ENCODE measurements around the gene IL4R.

Gene IL4R

DNA sequence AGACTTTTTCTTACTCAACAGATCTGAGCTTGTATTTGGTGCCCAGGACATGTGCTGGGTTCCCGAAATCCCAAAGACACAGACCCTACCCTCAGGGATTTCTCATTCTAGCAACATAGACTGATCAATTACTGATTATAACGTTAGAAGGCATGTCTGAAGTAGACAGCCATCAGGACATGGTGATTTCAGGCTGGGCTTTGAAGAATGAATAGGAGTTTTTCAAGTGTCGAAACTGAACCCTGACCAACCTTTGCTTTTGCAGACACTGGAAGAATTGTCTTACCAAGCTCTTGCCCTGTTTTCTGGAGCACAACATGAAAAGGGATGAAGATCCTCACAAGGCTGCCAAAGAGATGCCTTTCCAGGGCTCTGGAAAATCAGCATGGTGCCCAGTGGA, 48.2 kb downstream of the IL4R start:
- DNase-seq (ENCODE audit: low spot score): no peak

DNA sequence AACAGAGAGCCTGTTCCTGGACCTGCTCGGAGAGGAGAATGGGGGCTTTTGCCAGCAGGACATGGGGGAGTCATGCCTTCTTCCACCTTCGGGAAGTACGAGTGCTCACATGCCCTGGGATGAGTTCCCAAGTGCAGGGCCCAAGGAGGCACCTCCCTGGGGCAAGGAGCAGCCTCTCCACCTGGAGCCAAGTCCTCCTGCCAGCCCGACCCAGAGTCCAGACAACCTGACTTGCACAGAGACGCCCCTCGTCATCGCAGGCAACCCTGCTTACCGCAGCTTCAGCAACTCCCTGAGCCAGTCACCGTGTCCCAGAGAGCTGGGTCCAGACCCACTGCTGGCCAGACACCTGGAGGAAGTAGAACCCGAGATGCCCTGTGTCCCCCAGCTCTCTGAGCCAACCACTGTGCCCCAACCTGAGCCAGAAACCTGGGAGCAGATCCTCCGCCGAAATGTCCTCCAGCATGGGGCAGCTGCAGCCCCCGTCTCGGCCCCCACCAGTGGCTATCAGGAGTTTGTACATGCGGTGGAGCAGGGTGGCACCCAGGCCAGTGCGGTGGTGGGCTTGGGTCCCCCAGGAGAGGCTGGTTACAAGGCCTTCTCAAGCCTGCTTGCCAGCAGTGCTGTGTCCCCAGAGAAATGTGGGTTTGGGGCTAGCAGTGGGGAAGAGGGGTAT, 48.9 kb downstream of the IL4R start:
- DNase-seq (ENCODE audit: low spot score): no peak

- DNase-seq (ENCODE audit: low spot score): no peak
Measured at GRCh38 chr16:27363246-27363632, 49.5 kb downstream of the IL4R start.

DNA sequence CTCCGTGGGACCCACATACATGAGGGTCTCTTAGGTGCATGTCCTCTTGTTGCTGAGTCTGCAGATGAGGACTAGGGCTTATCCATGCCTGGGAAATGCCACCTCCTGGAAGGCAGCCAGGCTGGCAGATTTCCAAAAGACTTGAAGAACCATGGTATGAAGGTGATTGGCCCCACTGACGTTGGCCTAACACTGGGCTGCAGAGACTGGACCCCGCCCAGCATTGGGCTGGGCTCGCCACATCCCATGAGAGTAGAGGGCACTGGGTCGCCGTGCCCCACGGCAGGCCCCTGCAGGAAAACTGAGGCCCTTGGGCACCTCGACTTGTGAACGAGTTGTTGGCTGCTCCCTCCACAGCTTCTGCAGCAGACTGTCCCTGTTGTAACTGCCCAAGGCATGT, 50.0 kb downstream of the IL4R start:
- DNase-seq (ENCODE audit: low spot score): peak; percentile 81

DNA sequence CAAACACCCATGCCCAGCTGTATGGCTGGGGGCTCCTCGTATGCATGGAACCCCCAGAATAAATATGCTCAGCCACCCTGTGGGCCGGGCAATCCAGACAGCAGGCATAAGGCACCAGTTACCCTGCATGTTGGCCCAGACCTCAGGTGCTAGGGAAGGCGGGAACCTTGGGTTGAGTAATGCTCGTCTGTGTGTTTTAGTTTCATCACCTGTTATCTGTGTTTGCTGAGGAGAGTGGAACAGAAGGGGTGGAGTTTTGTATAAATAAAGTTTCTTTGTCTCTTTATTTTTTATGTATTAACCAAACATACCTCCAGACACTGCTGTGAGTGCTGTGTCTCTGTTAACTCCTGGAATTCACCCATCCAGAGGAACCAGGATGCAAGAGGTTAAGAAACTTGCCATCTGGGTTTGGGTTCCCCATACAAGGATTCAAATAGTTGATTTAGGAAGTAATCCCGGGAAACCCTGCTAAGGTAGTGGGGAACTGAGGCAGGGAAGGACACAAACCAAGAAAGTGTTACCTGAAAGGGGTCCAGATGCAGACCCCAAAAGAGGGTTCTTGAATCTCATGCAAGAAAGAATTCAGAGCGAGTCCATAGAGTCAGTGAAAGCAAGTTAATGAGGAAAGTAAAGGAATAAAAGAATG, 50.8 kb downstream of the IL4R start:
- DNase-seq (ENCODE audit: low spot score): no peak

DNA sequence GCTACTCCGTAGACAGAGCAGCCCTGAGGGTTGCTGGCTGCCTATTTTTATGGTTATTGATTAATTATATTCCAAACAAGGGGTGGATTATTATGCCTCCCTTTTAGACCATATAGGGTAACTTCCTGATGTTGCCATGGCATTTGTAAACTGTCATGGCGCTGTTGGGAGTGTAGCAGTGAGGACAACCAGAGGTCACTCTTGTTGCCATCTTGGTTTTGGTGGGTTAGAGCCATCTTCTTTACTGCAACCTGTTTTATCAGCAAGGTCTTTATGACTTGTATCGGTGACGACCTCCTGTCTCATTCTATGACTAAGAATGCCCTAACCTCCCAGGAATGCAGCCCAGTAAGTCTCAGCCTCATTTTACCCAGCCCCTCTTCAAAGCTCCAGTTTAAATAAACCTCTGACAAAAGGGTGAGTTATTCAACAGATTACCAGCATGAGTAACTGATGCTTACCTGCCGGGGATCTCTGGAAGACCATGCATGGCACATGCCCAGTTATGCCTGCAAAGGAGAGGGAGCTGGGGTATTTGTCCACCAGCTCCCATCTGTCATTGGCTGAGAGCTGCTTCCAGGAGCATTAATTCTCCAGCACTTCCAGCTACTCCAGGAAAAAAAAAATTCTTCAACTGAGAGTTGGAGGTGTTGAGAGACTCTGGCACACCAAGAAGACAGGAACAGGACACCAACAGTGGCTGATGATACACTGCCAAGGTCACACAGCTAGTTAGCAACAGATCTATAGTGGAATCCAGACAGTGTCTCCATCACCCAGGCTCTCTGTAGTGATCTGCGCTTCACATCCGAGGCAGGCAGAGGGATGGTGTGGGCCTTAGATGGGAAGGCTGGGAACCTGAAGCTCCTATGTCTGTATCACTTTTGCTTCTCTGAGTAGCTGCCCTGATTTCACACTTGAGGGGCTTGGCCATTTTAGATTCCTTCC, 51.6 kb downstream of the IL4R start:
- DNase-seq (ENCODE audit: low spot score): no peak

DNA sequence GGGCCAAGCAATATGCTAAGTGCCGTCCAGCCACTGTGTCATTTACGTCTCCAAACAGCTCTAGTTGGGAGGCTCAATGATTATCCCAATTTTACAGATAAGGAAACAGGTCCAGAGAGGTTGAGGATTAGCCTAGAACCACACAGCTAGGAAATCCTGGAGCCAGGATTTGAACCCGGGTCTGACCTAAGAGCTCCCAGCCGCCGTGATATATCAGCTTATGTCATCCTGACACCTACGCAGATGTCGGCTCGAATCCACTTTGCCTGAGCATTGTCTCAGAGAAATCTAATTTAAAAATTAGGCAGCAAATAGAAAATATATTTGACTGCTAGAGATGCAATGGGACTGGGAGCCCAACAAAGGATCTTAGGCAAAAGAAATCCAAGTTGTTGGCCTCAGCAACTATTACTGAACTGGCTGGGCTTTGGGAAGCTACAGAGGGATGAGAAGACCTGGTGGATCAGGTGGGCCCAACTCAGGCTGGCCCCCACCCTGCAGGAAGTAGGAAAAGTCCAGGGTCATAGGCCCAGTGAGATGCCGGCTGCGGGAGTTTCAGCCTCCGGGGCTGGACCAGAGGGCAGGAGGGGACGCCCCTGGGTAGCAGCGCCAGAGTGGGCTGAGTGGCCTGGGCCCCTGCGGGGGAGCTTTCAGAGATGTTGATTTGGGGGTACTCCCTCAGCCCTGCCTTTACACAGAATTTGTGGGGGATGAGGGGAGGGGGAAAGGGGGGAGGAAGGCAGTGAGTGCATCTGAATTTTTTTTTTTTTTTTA, 53.1 kb downstream of the IL4R start:
- peak; percentile 8 for DNase-seq (ENCODE audit: low spot score)

DNA sequence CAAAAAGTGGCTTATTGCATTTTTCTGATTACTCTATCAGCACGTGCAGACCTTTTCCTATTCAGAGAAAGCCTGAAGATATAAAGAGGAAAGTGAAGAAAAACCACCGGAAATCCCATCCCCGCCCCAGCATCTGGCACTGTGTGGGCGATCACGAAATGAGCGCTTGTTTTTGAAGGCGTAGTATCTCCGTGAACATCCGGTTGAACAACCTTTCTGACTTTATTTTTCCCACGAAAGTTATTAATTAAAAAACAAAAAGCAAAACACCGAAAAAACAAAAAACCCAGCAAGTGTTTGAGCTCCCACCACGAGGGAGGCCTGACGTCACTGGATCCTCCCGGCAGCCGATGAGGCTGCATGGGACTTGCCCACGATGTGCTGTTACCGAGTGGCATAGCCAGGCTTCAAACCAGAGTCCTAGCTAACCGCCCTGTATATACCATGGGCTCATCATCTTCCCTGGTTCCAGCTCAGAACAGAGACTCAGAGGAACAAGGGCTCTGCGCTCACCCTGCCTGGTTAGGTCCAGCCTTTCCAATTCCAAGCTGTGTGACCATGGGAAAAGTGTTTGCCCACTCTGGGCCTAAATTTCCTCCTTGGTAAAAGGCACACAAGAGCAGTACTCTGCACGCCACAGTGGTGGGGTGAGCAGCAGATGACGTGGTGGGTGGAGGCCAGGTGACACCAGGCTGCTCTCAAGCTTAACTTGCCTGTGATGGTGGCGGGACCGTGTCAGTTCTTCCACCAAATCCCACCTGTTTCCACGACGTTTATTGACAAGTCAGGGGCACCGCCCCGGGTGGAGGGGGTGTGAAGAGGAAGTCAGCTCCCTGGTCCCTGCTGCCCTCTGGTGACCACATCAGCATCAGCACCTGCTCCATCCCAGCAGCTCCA, 53.9 kb downstream of the IL4R start:
- DNase-seq (ENCODE audit: low spot score): peak; percentile 82

DNA sequence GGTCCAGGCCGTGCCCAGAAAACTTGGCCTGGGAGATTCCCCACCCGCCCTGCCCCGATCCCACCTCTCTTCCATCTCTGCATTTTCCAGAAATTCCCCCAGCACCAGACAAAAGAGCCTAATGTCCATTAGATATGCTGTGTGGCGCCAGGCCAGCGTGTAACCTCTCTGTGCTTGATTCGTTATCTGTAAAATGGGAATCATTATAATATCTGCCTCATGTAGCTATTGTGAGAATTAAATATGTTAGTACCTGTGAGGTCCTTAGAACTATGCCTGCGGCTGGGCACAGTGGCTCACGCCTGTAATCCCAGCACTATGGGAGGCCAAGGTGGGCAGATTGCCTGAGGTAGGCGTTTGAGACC, 54.6 kb downstream of the IL4R start:
- DNase-seq (ENCODE audit: low spot score): no peak

DNA sequence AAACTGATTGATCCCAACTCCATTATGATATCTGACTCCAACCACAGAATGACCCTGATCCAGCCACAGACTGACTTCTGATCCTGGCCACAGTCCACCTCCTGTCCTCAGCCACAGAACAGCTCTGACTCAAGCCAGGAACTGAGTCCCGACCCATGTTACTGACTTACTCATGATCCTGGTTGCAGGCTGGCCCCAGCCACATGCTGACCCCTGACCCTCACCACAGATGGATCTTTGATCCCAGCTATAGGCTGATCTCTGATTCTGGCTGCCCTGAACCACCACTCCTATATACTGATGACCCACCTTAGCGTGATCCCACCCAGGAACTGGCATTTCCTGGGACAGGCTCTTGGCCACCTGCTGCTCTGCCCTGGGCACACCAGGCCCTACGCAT, 56.0 kb downstream of the IL4R start:
- no peak for DNase-seq (ENCODE audit: low spot score)

DNA sequence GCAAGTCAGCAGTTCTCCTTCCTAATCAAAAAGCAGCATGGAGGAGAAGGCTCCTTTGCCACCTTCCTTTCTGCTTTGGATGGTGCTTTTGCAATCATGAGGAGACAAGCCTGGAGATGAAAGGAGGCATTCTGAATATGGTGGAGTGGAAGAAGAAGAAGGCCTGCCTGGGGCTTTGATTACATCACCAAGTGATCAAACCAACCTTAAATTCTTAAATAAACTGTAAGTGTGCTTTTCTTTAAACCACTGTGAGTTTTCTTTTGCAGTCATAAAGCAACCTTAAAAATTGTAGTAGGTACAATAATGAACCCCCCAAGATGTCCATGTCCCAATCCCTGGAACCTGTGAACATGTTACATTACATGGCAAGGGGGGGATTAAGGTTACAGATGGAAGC, 56.5 kb downstream of the IL4R start:
- no peak for DNase-seq (ENCODE audit: low spot score)

DNA sequence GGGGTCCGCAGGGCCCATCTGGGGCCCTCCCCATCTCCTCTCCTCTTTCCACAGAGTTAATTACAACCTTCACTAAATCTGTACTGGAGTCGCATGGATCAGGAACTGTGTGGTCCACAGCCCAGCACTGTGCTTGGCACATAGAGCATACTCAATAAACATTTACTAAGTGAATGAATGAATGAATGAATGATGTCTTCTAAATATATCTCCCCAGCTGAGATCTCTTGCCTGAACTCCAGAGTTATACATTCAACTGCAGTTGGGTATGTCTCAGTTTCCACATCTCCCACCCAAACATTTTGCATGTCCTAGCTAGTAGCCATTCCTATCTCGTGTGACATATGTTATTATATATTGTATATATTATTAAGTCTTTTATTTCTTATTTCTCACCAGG, 59.5 kb downstream of the IL4R start:
- no peak for DNase-seq (ENCODE audit: low spot score)

DNA sequence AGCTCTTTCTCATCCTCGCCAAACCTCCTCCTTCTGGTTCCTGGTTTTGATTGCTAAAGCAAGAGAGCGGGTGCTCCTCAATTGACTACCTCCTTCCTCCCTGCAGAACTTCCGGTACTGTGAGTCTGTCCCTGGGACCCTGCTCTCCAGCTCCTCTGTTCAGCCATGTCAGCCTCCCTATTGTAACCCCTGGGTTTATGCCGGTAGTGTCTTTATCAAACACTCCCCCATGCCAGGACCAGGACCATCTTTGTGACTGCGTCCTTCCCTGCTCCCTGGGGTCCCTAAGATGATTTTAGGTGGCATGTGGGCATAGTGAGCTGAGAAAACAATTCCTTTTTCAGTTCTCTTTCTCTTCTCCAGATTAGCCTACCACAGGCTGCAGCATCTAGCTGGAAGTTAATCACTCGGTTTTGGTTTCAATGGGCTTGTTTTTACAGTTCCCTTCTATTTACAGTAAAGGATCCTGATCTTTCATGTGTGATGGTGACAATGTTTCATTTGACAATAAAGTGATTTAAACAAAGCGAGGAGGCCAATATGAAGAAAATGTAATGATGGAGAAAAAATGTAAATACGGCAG, 60.5 kb downstream of the IL4R start:
- DNase-seq (ENCODE audit: low spot score): no peak

DNA sequence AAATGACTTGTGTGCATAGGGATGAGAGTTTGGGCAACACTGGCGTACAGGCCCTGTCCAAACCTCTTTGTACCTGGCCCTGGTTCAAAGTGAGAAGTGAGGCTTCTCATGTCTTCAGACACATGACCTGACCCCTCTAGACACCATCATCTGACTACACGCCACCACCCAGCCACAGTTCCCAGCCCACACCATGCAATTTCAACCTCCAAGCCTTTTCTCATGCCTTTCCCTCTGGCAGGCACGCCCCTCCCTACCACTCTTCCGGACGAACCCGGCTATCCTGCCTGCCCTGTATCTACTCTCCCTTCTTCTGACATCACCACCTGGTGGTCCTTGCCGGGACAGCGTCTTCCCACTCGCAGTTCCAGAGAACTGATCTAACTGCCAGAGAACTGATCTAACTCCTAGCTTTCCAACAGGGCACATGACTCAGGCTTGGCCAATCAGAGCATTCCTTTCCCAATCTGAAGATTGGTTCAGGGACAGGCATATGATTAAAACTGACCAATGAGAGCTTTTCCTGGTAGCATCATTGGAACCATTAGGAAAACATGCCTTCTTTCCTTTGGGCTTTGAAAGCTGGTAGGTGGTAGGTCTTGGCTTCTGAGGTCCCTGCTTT, 61.1 kb downstream of the IL4R start:
- peak; percentile 38 for DNase-seq (ENCODE audit: low spot score)

- no peak for DNase-seq (ENCODE audit: low spot score)
Measured at GRCh38 chr16:27377666-27378485, 64.1 kb downstream of the IL4R start.

GRCh38 chr16:27378871-27379481, 65.2 kb downstream of the IL4R start:
- no peak for DNase-seq (ENCODE audit: low spot score)

DNA sequence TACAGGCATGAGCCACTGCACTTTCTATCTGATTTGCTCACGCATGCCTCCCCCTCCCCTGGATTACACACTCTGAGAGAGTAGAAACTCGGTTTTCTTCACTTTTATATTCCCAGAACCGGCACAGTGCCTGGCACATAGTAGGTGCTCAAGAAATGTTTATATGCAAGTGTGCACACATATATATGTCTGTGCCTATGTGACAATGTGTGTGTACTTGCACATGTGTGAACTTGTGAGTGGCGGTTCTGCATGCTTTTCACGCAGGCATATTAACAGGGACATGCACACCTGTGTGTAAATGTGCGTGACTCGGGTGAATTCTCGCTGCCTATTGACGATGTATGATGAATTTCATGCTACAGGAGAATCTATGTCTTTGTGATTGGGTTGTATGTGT, 66.1 kb downstream of the IL4R start:
- no peak for DNase-seq (ENCODE audit: low spot score)

GRCh38 chr16:27381236-27381635, 67.5 kb downstream of the IL4R start:
- DNase-seq (ENCODE audit: low spot score): no peak

All from hematopoietic multipotent progenitor cell treated with erythropoietin and hydrocortisone succinate and interleukin-3 and kit ligand, for 17 days (in vitro differentiated cells).